IMR-90 (cell line): ENCODE measurements around the gene OPALIN. TPM values are rescaled to one million over a fixed set of nuclear protein-coding genes. Genes with fewer than 3 reads are reported as not detected.
"Not testable (repeated sequence)": the region's sequence is repeated elsewhere in the genome, so short reads cannot be mapped to it uniquely, and the experiment has no call there.

Experiments
- ATAC-seq: fragments of 200-7000 bp; cut with Tn5 transposase; 2 replicates; pipeline ENCODE4 v1.9.1; 2020; ENCODE audit warnings: low read depth, mild to moderate bottlenecking, moderate library complexity
- BruUV-seq: library from RNA; stranded (reverse); fragments of 400-500 nt; replicated peaks from 2 replicates; lab custom pipeline; 2021; lab: Mats Ljungman, UMichigan
- CTCF ChIA-PET: fragments of 300-600 bp; formaldehyde crosslinking; extraction: SDS; loops from one replicate; lab custom pipeline; 2021; ENCODE audit warnings: antibody characterized with exemption; lab: Yijun Ruan, JAX
- POLR2A ChIA-PET: fragments of 300-600 bp; sonication (Branson Sonifier 250); formaldehyde crosslinking; loops from one replicate; lab custom pipeline; 2022; ENCODE audit warnings: antibody characterized with exemption; ENCODE audit not compliant: unreplicated experiment; lab: Charles Lee
- DNase-seq: peaks from one replicate; pipeline ENCODE4 v3.0.0; 2013
- H2AFZ ChIP-seq: replicated peaks from 2 replicates; pipeline ENCODE3; 2013; ENCODE audit warnings: low read length, mild to moderate bottlenecking; ENCODE audit not compliant: poor library complexity
- H2AK5ac ChIP-seq: 2 replicates; pipeline ENCODE4 v1.6.1; 2013; ENCODE audit warnings: low read depth, low read length, inconsistent platforms
- H2AK9ac ChIP-seq: replicated peaks from 2 replicates; pipeline ENCODE3; 2013; ENCODE audit warnings: mild to moderate bottlenecking, low read depth, low read length, moderate library complexity; ENCODE audit not compliant: poor library complexity
- H2BK120ac ChIP-seq: 2 replicates; pipeline ENCODE4 v1.6.1; 2013; ENCODE audit warnings: low read depth, low read length, inconsistent platforms
- H2BK15ac ChIP-seq: 3 replicates; pipeline ENCODE4 v1.6.1; 2013; ENCODE audit warnings: low read depth, low read length, inconsistent platforms
- H2BK20ac ChIP-seq: 2 replicates; pipeline ENCODE4 v1.6.1; 2013; ENCODE audit warnings: low read depth, mild to moderate bottlenecking, inconsistent platforms, low read length, moderate library complexity
- H2BK5ac ChIP-seq: 2 replicates; pipeline ENCODE4 v1.6.1; 2013; ENCODE audit warnings: mild to moderate bottlenecking, low read depth, low read length, inconsistent platforms; ENCODE audit not compliant: poor library complexity, severe bottlenecking
- H3K14ac ChIP-seq: replicated peaks from 2 replicates; pipeline ENCODE4 v1.6.1; 2013; ENCODE audit warnings: low read depth, low read length, inconsistent platforms
- H3K18ac ChIP-seq: 2 replicates; pipeline ENCODE4 v1.6.1; 2013; ENCODE audit warnings: low read depth, low read length, control low read depth
- H3K23ac ChIP-seq: 2 replicates; pipeline ENCODE4 v1.6.1; 2013; ENCODE audit warnings: low read depth, low read length, inconsistent platforms
- H3K27ac ChIP-seq: 2 replicates; pipeline ENCODE4 v1.5.1; 2013; ENCODE audit warnings: mild to moderate bottlenecking, control low read depth, low read length; ENCODE audit not compliant: insufficient read depth
- H3K27me3 ChIP-seq: 2 replicates; pipeline ENCODE4 v1.6.1; 2013; ENCODE audit warnings: low read length; ENCODE audit not compliant: control insufficient read depth, insufficient read depth
- H3K36me3 ChIP-seq: 2 replicates; pipeline ENCODE4 v1.6.1; 2013; ENCODE audit warnings: low read length, mixed read lengths; ENCODE audit not compliant: control insufficient read depth, insufficient read depth
- H3K4ac ChIP-seq: 2 replicates; pipeline ENCODE4 v1.6.1; 2013; ENCODE audit warnings: low read depth, low read length, inconsistent platforms
- H3K4me1 ChIP-seq: 2 replicates; pipeline ENCODE4 v1.6.1; 2013; ENCODE audit warnings: low read length, mixed read lengths; ENCODE audit not compliant: control insufficient read depth, insufficient read depth
- H3K4me2 ChIP-seq: 2 replicates; pipeline ENCODE4 v1.6.1; 2013; ENCODE audit warnings: low read depth, mild to moderate bottlenecking, control low read depth, low read length, moderate library complexity
- H3K4me3 ChIP-seq: 2 replicates; pipeline ENCODE4 v1.5.1; 2013; ENCODE audit warnings: low read depth, mild to moderate bottlenecking, control low read depth, low read length, moderate library complexity; ENCODE audit not compliant: insufficient read depth
- H3K56ac ChIP-seq: 2 replicates; pipeline ENCODE4 v1.6.1; 2013; ENCODE audit warnings: low read length, inconsistent platforms; ENCODE audit not compliant: insufficient read depth; ENCODE audit errors: extremely low read depth
- H3K79me1 ChIP-seq, 2 experiments: 2 replicates each; pipeline ENCODE4 v1.6.1; 2013; ENCODE audit warnings: low read length in 2 of 2, inconsistent platforms in 1 of 2, low read depth in 1 of 2
- H3K9ac ChIP-seq: 2 replicates; pipeline ENCODE4 v1.6.1; 2013; ENCODE audit warnings: low read depth, low read length, control low read depth
- H3K9me1 ChIP-seq: 2 replicates; pipeline ENCODE4 v1.6.1; 2013; ENCODE audit warnings: low read length, inconsistent platforms; ENCODE audit not compliant: insufficient read depth
- H3K9me3 ChIP-seq: 2 replicates; pipeline ENCODE4 v1.6.1; 2013; ENCODE audit warnings: low read length; ENCODE audit not compliant: control insufficient read depth, insufficient read depth
- H4K20me1 ChIP-seq: 2 replicates; pipeline ENCODE4 v1.6.1; 2013; ENCODE audit warnings: low read length, inconsistent platforms; ENCODE audit not compliant: insufficient read depth
- H4K5ac ChIP-seq: 2 replicates; pipeline ENCODE4 v1.6.1; 2013; ENCODE audit warnings: mild to moderate bottlenecking, low read depth, low read length, control low read depth
- H4K8ac ChIP-seq, 2 experiments: 2 replicates each; pipeline ENCODE4 v1.6.1; 2013; ENCODE audit warnings: low read depth in 2 of 2, low read length in 2 of 2, control low read depth in 1 of 2, inconsistent platforms in 1 of 2
- H4K91ac ChIP-seq: 2 replicates; pipeline ENCODE4 v1.6.1; 2013; ENCODE audit warnings: low read depth, low read length, inconsistent platforms; ENCODE audit not compliant: insufficient read depth
- WGBS, 2 experiments: methylation state at CpG; one replicate each; pipeline versions ENCODE4 v1.1.5 to v1.1.7; 2013; ENCODE audit warnings: missing lambda C conversion rate in 2 of 2; ENCODE audit not compliant: insufficient read length in 1 of 2; ENCODE audit errors: extremely low coverage in 2 of 2; 5-methylcytosine and 5-hydroxymethylcytosine counted together
- dilution Hi-C: fragments of 300-500 bp; cut with HindIII; formaldehyde crosslinking; loops from one replicate; pipeline ENCODE4 v1.14.3; 2018; ENCODE audit warnings: low sequenced_read_pairs; ENCODE audit not compliant: unreplicated experiment
- in situ Hi-C: fragments of 300-500 bp; cut with MboI; formaldehyde crosslinking; loops from 3 replicates; pipeline ENCODE4 v1.14.3; 2019; ENCODE audit warnings: low sequenced_read_pairs, inconsistent platforms, mixed read lengths
- intact Hi-C: fragments of 100-400 bp; cut with micrococcal nuclease; formaldehyde crosslinking; loops from 2 replicates; pipeline ENCODE4 v1.10.0; 2022
- polyA plus RNA-seq, 3 experiments: library from polyadenylated mRNA; depleted of rRNA; stranded (reverse); fragments of >200 nt; gene quantifications; 2 replicates each; pipeline ENCODE4 v1.2.3, GENCODE V29; 2012; ENCODE audit warnings: low replicate concordance in 1 of 3
- total RNA-seq: library from RNA; depleted of rRNA; stranded (reverse); fragments of >200 nt; gene quantifications from 2 replicates; pipeline ENCODE4 v1.2.3, GENCODE V29; 2012

Gene OPALIN
- total and polyA plus RNA-seq, 2 of the 4 experiments (the other 2 are of a cell fraction), result not detected

GRCh38 chr10:96308854-96309253 lies 49.9 kb downstream of the OPALIN start:
- intact Hi-C loops, H3K18ac ChIP-seq, H2BK120ac ChIP-seq, H3K4me3 ChIP-seq, H4K91ac ChIP-seq, H3K9me3 ChIP-seq, H2BK20ac ChIP-seq, H3K14ac ChIP-seq, H3K56ac ChIP-seq, H4K20me1 ChIP-seq, H3K36me3 ChIP-seq, ATAC-seq, POLR2A ChIA-PET, dilution Hi-C loops, H2BK5ac ChIP-seq, H4K5ac ChIP-seq, H2BK15ac ChIP-seq, H3K79me1 ChIP-seq, H3K9me1 ChIP-seq, H3K27me3 ChIP-seq, H2AK9ac ChIP-seq, H3K4ac ChIP-seq, H2AFZ ChIP-seq, BruUV-seq, CTCF ChIA-PET, H3K9ac ChIP-seq, in situ Hi-C loops, H4K8ac ChIP-seq, DNase-seq, H3K4me1 ChIP-seq, H3K23ac ChIP-seq, H3K4me2 ChIP-seq, H3K27ac ChIP-seq, H2AK5ac ChIP-seq: not testable (repeated sequence)
- 7% methylated on average over 3 of the region's 4 CpGs; no CpG with 5 or more reads in 1 of the 2 experiments for whole genome bisulfite sequencing, 2 experiments
